GM12878 (cell line): ENCODE results near the gene FBXW12. TPM values are rescaled to one million over a fixed set of nuclear protein-coding genes. Genes with fewer than 3 reads are reported as not detected.

Experiments used
- ATAC-seq: fragments of 200-7000 bp; cut with Tn5 transposase; 3 replicates; pipeline ENCODE4 v1.9.1; 2020; ENCODE audit warnings: mild to moderate bottlenecking, moderate library complexity
- BruUV-seq: library from RNA; stranded (reverse); fragments of 400-500 nt; replicated peaks from 2 replicates; lab custom pipeline; 2021; lab: Mats Ljungman, UMichigan
- CTCF ChIA-PET: fragments of 300-600 bp; sonication (Branson Sonifier 250); formaldehyde crosslinking; extraction: SDS; loops from one replicate; lab custom pipeline; 2021; ENCODE audit warnings: inconsistent platforms; lab: Yijun Ruan, JAX
- POLR2A ChIA-PET: fragments of 350-600 bp; formaldehyde crosslinking; extraction: SDS; loops from one replicate; lab custom pipeline; 2021; ENCODE audit warnings: inconsistent platforms; lab: Charles Lee
- RAD21 ChIA-PET: fragments of 300-600 bp; sonication (Branson Sonifier 250); formaldehyde crosslinking; loops from one replicate; lab custom pipeline; 2023; ENCODE audit warnings: antibody characterized with exemption; ENCODE audit not compliant: unreplicated experiment; lab: Charles Lee
- SMC1A ChIA-PET: fragments of 300-600 bp; sonication (Branson Sonifier 250); formaldehyde crosslinking; loops from one replicate; lab custom pipeline; 2023; ENCODE audit not compliant: unreplicated experiment, uncharacterized antibody; lab: Charles Lee
- DNase-seq: peaks from one replicate; pipeline ENCODE4 v3.0.0-alpha.2; 2011; ENCODE audit warnings: low read depth, low spot score
- FAIRE-seq: peaks from 3 replicates; lab custom pipeline; 2011; peaks lifted over from hg19 to GRCh38; lab: Jason Lieb, UNC
- H2AFZ ChIP-seq: 2 replicates; pipeline ENCODE4 v1.6.0; 2011; ENCODE audit warnings: low read depth, low read length, control low read depth; ENCODE audit not compliant: control insufficient read depth
- H3K27ac ChIP-seq: 2 replicates; pipeline ENCODE4 v1.5.1; 2011; ENCODE audit warnings: control low read depth; ENCODE audit not compliant: control insufficient read depth, insufficient read depth
- H3K27me3 ChIP-seq, 2 experiments: replicated peaks in 1 of 2; 2 replicates each; pipeline versions ENCODE4 v1.6.0 to v1.6.1; 2011; ENCODE audit warnings: low read length in 1 of 2; ENCODE audit not compliant: control insufficient read depth in 2 of 2, insufficient read depth in 2 of 2
- H3K36me3 ChIP-seq, 2 experiments: 2 replicates each; pipeline ENCODE4 v1.5.1; 2011; ENCODE audit warnings: low read length in 1 of 2; ENCODE audit not compliant: control insufficient read depth in 2 of 2, insufficient read depth in 2 of 2
- H3K4me1 ChIP-seq: 2 replicates; pipeline ENCODE4 v1.6.1; 2011; ENCODE audit warnings: mild to moderate bottlenecking, low read length, moderate library complexity, mixed read lengths; ENCODE audit not compliant: control insufficient read depth, insufficient read depth
- H3K4me2 ChIP-seq: 2 replicates; pipeline ENCODE4 v1.6.0; 2011; ENCODE audit warnings: control low read depth; ENCODE audit not compliant: control insufficient read depth, insufficient read depth
- H3K4me3 ChIP-seq: fragments of 200-600 bp; sonication (generic); 2 replicates; pipeline ENCODE4 v1.5.1; 2016
- H3K79me2 ChIP-seq: 2 replicates; pipeline ENCODE4 v1.6.0; 2011; ENCODE audit warnings: low read length; ENCODE audit not compliant: control insufficient read depth, insufficient read depth
- H3K9ac ChIP-seq: 2 replicates; pipeline ENCODE4 v1.8.0; 2011; ENCODE audit warnings: low read length, control low read depth, mixed read lengths; ENCODE audit not compliant: control insufficient read depth, insufficient read depth
- H3K9me3 ChIP-seq: replicated peaks from 3 replicates; pipeline ENCODE4 v1.5.1; 2011; ENCODE audit warnings: mild to moderate bottlenecking, low read length; ENCODE audit not compliant: control insufficient read depth, insufficient read depth
- H4K20me1 ChIP-seq: 2 replicates; pipeline ENCODE4 v1.6.0; 2011; ENCODE audit not compliant: control insufficient read depth, insufficient read depth
- ETV6 ChIP-seq, 2 experiments: fragments of 450-650 bp in 1 of 2; IDR thresholded peaks in 1 of 2; conservative IDR thresholded peaks in 1 of 2; 2 replicates each; pipeline ENCODE4 v1.6.1; 2014; ENCODE audit warnings: antibody characterized with exemption in 1 of 2, borderline replicate concordance in 1 of 2, low read depth in 1 of 2, mild to moderate bottlenecking in 1 of 2, moderate library complexity in 1 of 2
- IRF4 ChIP-seq: IDR thresholded peaks from 2 replicates; pipeline ENCODE4 v1.6.1; 2011; ENCODE audit warnings: low read depth, low read length
- MTA2 ChIP-seq: fragments of 450-650 bp; IDR thresholded peaks from 2 replicates; pipeline ENCODE4 v1.6.1; 2016; ENCODE audit warnings: low read depth, mild to moderate bottlenecking, moderate library complexity
- RCOR1 ChIP-seq: conservative IDR thresholded peaks from 2 replicates; pipeline ENCODE4 v1.6.1; 2012; ENCODE audit warnings: low read depth, low read length, improper control_type of control experiment
- SMAD1 ChIP-seq: fragments of 450-650 bp; IDR thresholded peaks from 2 replicates; pipeline ENCODE4 v1.6.1; 2018; ENCODE audit warnings: mild to moderate bottlenecking, low read depth; ENCODE audit not compliant: partially characterized antibody
- ZBTB33 ChIP-seq: fragments of 450-650 bp; IDR thresholded peaks from 2 replicates; pipeline ENCODE4 v1.6.1; 2017; ENCODE audit warnings: mild to moderate bottlenecking
- ZNF622 ChIP-seq: fragments of 450-650 bp; IDR thresholded peaks from 2 replicates; pipeline ENCODE4 v1.6.1; 2017; ENCODE audit warnings: mild to moderate bottlenecking, inconsistent platforms
- WGBS: methylation state at CpG from one replicate; pipeline ENCODE4 v1.1.6; 2016; ENCODE audit warnings: low lambda C conversion rate; ENCODE audit not compliant: insufficient replicate concordance, insufficient coverage; ENCODE audit errors: missing lambda C conversion rate; 5-methylcytosine and 5-hydroxymethylcytosine counted together
- in situ Hi-C: fragments of 300-500 bp; cut with MboI; formaldehyde crosslinking; loops from 9 replicates; pipeline ENCODE4 v1.14.3; 2018; ENCODE audit warnings: mixed read lengths
- intact Hi-C: fragments of 100-400 bp; cut with micrococcal nuclease; formaldehyde crosslinking; loops from one replicate; pipeline ENCODE4 v1.14.2; 2022; ENCODE audit not compliant: unreplicated experiment
- polyA plus RNA-seq, 11 experiments: library from polyadenylated mRNA; depleted of rRNA in 4 of 11; unstranded in 6 of 11; stranded (reverse) in 5 of 11; fragments of >200 nt; fragmentation: Nextera tagmentation in 4 of 11; fragmentation: Illumina TruSeq in 1 of 11; extraction: Ambion mirVana in 4 of 11; extraction: Trizol in 1 of 11; gene quantifications; 1 replicate in 1 of 11; 2 replicates in 10 of 11; pipeline versions ENCODE4 v1.2.1 to v1.2.3, GENCODE V29; 2011 to 2016; ENCODE audit warnings: inconsistent platforms in 2 of 11, missing spikeins in 2 of 11, low read depth in 1 of 11
- total RNA-seq, 4 experiments: library from RNA; depleted of rRNA in 3 of 4; stranded (reverse); fragments of >200 nt in 3 of 4; fragmentation: Illumina TruSeq in 1 of 4; extraction: Trizol in 1 of 4; gene quantifications; 2 replicates each; pipeline versions ENCODE4 v1.2.1 to v1.2.3, GENCODE V29; 2013 to 2021
- TF ChIP-seq, protein P1 (sequence below): IDR thresholded peaks from 2 replicates; pipeline ENCODE4 v1.6.1; 2012; ENCODE audit warnings: mild to moderate bottlenecking, low read depth, low read length
- TF ChIP-seq, protein P2 (sequence below): IDR thresholded peaks from 2 replicates; pipeline ENCODE4 v1.6.1; 2012; ENCODE audit warnings: low read depth, low read length, improper control_type of control experiment
- TF ChIP-seq, protein P3 (sequence below), 3 experiments: IDR thresholded peaks in 2 of 3; conservative IDR thresholded peaks in 1 of 3; 2 replicates each; pipeline ENCODE4 v1.5.1; 2011; ENCODE audit warnings: low read depth in 3 of 3, low read length in 3 of 3, mild to moderate bottlenecking in 3 of 3, control low read depth in 2 of 3, moderate library complexity in 2 of 3, inconsistent platforms in 1 of 3, mixed read lengths in 1 of 3; ENCODE audit not compliant: control insufficient read depth in 2 of 3, insufficient read depth in 1 of 3; ENCODE audit errors: extremely low read depth in 1 of 3

The FBXW12 gene
- total and polyA plus RNA-seq, 10 of the 15 experiments (the other 5 are each of a cell fraction or from before 2014, with no cell fraction given), result 0.04 to 0.18 (median 0.12) TPM; not detected in 4

- TF ChIP-seq, protein P1, sequence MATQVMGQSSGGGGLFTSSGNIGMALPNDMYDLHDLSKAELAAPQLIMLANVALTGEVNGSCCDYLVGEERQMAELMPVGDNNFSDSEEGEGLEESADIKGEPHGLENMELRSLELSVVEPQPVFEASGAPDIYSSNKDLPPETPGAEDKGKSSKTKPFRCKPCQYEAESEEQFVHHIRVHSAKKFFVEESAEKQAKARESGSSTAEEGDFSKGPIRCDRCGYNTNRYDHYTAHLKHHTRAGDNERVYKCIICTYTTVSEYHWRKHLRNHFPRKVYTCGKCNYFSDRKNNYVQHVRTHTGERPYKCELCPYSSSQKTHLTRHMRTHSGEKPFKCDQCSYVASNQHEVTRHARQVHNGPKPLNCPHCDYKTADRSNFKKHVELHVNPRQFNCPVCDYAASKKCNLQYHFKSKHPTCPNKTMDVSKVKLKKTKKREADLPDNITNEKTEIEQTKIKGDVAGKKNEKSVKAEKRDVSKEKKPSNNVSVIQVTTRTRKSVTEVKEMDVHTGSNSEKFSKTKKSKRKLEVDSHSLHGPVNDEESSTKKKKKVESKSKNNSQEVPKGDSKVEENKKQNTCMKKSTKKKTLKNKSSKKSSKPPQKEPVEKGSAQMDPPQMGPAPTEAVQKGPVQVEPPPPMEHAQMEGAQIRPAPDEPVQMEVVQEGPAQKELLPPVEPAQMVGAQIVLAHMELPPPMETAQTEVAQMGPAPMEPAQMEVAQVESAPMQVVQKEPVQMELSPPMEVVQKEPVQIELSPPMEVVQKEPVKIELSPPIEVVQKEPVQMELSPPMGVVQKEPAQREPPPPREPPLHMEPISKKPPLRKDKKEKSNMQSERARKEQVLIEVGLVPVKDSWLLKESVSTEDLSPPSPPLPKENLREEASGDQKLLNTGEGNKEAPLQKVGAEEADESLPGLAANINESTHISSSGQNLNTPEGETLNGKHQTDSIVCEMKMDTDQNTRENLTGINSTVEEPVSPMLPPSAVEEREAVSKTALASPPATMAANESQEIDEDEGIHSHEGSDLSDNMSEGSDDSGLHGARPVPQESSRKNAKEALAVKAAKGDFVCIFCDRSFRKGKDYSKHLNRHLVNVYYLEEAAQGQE, result no peak
- TF ChIP-seq, all 136 proteins: peak for 18
These were observed 57.4 kb downstream of the FBXW12 start (continued) for GRCh38 chr3:48429317-48429959.

DNA sequence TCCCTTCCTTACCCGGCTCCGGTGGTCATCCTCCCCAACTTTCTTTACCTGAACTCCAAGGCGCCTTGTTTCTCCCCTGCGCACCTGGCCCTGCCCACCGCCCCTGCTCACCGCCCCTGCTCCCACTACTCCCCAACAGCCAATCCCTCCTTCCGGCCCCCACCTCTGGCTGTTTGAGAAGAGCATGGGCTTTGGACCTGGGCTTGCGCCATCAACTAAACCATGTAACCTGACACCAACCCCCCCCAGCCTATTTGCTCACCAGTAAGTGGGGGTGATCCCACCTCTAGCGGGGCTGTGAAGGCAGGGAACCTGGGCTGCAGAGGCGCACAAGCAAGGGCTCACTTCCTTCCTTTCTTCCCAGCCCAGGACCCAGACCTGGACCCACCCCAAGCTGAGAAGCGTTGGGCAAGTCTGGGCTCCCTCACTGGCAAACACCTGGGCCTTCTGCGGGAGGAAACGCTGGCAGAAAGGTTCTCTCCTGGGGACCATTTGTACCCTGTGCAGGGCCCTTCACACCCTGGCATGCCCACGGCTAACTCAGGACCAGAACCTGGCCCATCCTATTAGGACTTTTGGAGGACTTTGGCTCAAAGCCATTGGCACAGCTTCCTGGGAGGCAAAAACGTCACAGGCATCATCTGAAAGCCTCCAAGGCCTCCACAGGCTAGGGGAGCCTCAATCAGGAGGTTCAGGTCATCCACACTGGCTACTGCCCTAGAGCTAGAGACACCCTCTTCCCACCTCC lies 58.1 kb downstream of the FBXW12 start, which contains the start of gene PLXNB1:
Gene PLXNB1, minus strand, starts transcription at position 127 of the 748 bp plus-strand sequence. CDS start 5,475 bp downstream, outside the sequence.
- no peak within 1 kb of the TSS for H3K27ac ChIP-seq
- intact Hi-C loops, result no loop called here
- in situ Hi-C loops, result no loop called here
- H3K9ac ChIP-seq, result peak within 1 kb of the TSS; percentile 60; the same call in 1 of the 2 replicates
- 55% methylated on average over 13 of the region's 15 CpGs for WGBS
- H3K4me2 ChIP-seq, result peak within 1 kb of the TSS; percentile 77
- no TSS peak for BruUV-seq
- H3K36me3 ChIP-seq, result peaks cover 2 to 16% of the 10 kb centered on the region in 2 experiments; a peak in 2 of 4 replicates
- CTCF ChIA-PET, result interaction anchor here (0.7 to 12.5 kb wide), 3 partner anchors 10 to 29 kb away, joined by 3 to 757 read pairs (median 9); partner anchors contain the start of genes CCDC51 and TMA7
- H3K9me3 ChIP-seq, result no peaks in the 10 kb centered on the region
- DNase-seq, result no peak
- no peaks in the 10 kb centered on the region for H4K20me1 ChIP-seq
- H3K4me3 ChIP-seq, result peak within 1 kb of the TSS; percentile 68
- no peaks in the 10 kb centered on the region for H3K27me3 ChIP-seq
- ATAC-seq, result no peak
- SMC1A ChIA-PET, result interaction anchor here (1.2 to 11.5 kb wide), 2 partner anchors 28 to 29 kb away, joined by 4 to 287 read pairs; no protein-coding TSS in a partner anchor
- RAD21 ChIA-PET, result interaction anchor here (0.6 to 1.8 kb wide), 2 partner anchors 10 to 29 kb away, joined by 3 to 6 read pairs; partner anchors contain the start of genes CCDC51 and TMA7
- FAIRE-seq, result no peak
- H3K4me1 ChIP-seq, result peaks cover 27% of the 10 kb centered on the region
- POLR2A ChIA-PET, result interaction anchor here (0.5 kb wide), 1 partner anchor 1447 kb away, joined by 4 read pairs; no protein-coding TSS in a partner anchor
- H2AFZ ChIP-seq, result peak within 1 kb of the TSS; percentile 77
- no peaks in the 10 kb centered on the region for H3K79me2 ChIP-seq
- TF ChIP-seq, protein P2, sequence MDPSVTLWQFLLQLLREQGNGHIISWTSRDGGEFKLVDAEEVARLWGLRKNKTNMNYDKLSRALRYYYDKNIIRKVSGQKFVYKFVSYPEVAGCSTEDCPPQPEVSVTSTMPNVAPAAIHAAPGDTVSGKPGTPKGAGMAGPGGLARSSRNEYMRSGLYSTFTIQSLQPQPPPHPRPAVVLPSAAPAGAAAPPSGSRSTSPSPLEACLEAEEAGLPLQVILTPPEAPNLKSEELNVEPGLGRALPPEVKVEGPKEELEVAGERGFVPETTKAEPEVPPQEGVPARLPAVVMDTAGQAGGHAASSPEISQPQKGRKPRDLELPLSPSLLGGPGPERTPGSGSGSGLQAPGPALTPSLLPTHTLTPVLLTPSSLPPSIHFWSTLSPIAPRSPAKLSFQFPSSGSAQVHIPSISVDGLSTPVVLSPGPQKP, result no peak
- TF ChIP-seq ZBTB33 (no peak), RCOR1 (no peak), SMAD1 (no peak), ETV6 (conservative IDR thresholded peaks at IDR 0.05 in 1 of 2, IDR thresholded peaks at IDR 0.05 in 1 of 2; ENCODE audit: borderline replicate concordance in 1 of 2, low read depth in 1 of 2) (no peak), MTA2 (no peak), IRF4 (no peak), ZNF622 (no peak)
- TF ChIP-seq, protein P3, sequence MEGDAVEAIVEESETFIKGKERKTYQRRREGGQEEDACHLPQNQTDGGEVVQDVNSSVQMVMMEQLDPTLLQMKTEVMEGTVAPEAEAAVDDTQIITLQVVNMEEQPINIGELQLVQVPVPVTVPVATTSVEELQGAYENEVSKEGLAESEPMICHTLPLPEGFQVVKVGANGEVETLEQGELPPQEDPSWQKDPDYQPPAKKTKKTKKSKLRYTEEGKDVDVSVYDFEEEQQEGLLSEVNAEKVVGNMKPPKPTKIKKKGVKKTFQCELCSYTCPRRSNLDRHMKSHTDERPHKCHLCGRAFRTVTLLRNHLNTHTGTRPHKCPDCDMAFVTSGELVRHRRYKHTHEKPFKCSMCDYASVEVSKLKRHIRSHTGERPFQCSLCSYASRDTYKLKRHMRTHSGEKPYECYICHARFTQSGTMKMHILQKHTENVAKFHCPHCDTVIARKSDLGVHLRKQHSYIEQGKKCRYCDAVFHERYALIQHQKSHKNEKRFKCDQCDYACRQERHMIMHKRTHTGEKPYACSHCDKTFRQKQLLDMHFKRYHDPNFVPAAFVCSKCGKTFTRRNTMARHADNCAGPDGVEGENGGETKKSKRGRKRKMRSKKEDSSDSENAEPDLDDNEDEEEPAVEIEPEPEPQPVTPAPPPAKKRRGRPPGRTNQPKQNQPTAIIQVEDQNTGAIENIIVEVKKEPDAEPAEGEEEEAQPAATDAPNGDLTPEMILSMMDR (IDR thresholded peaks at IDR 0.05 in 2 of 3, conservative IDR thresholded peaks at IDR 0.05 in 1 of 3; ENCODE audit: control insufficient read depth in 2 of 3, extremely low read depth in 1 of 3, insufficient read depth in 1 of 3, low read depth in 3 of 3, low read length in 3 of 3), result no peak
